GM18502 (cell line): ENCODE measurements around the gene ITK.
A peak's percentile ranks its signal among the peaks of the same experiment; 100 is the strongest.

Source experiments
- ATAC-seq: cut with Tn5 transposase; IDR thresholded peaks from one replicate; pipeline ENCODE4 v1.9.1; 2021; ENCODE audit warnings: mild to moderate bottlenecking; ENCODE audit not compliant: unreplicated experiment, poor library complexity

The ITK gene

DNA sequence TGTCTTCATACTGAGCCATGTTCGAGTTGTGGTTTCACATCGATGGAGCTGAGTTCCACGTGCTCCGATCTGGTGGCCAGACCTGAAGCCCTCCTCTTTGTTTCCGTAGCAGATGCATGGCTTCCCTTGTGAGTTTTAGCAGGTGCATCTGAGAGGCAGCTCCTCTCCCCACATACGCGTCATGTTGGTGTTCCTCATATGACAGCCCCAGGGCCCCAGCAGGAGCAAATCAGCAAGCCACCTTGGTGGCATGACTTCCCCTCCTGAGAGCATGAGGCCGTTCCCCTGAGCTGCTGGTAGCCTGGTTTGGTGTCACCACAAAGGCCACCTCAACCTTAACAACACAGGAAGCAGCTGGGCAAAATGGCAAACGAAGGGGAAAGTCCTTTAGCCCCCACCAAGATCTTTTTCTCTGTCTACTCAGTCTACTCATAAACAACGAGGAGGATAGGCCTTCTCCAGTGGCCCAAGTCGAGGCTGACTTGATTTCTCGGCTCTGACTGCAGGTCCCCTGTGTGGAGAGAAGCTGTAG is 91.2 kb downstream of the ITK start:
- ATAC-seq, result peak; percentile 85

DNA sequence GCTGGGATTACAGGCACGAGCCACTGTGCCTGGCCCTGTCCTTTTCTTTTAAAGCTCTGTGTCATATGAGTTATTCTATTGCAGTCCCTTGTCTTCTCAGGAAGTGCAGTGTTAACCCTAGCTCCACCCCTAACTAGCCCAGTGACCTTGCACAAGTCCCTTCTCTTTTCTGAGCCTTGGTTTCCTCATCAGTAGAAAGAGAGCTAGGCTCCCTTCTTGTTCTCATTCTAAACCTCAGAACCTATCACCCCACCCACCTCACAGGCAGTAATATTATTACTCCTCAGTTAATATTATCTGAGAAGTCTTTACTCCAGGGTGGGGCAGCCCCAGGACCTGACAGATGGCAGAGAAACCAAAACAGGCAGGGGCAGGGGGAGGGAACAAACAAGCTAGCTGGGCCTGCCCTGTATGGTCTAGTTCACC is 92.5 kb downstream of the ITK start:
- ATAC-seq, result peak; percentile 52

DNA sequence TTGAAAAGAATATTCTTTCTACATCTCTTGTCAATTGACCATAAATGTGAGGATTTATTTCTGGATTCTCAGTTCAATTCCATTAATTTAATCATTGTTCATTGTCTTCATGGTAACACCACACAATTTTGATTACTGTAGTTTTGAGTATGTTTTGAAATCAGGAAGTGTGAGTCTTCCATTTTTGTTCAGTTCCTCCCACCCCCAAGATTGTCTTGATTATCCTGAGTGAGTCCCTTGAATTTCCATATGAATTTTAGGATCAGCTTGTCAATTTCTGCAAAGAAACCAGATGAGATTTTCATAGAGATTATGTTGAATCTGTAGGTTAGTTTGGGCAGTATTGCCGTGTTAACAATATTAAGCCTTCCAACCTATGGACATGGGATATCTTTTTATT is 94.8 kb downstream of the ITK start:
- ATAC-seq, result no peak

DNA sequence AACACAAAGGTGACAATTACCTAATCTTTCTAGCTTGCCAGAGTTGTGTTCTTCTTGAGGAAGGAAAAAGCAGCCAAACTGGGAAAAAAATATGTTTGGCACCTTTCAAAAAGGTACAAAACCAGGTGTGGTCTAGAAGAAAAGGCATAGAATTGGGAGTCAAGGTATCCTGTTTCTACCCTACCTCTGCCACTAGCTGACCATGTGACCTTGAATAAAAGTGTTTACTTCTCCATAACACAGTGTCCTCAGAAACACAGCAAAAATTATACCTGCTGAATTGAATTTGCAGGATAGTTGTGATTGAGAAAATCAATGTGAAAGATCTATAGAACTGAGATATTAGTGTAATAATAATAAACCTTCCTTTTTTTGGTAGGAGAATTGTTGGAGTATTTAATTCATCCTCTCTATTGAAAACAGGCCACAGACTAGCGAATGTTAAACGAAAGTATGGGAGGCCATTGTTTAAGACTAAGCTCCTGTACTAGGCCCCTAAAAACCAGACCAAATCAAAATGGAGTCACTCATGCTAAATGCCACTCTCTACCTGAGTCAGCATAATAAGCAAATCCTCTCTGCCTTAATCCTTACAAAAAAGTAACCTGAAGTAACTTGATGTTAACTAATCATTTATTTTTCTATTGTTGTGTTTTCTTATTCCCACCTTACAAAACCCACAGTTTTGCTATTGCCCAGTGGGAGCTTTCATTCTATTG is 97.8 kb downstream of the ITK start:
- no peak for ATAC-seq

DNA sequence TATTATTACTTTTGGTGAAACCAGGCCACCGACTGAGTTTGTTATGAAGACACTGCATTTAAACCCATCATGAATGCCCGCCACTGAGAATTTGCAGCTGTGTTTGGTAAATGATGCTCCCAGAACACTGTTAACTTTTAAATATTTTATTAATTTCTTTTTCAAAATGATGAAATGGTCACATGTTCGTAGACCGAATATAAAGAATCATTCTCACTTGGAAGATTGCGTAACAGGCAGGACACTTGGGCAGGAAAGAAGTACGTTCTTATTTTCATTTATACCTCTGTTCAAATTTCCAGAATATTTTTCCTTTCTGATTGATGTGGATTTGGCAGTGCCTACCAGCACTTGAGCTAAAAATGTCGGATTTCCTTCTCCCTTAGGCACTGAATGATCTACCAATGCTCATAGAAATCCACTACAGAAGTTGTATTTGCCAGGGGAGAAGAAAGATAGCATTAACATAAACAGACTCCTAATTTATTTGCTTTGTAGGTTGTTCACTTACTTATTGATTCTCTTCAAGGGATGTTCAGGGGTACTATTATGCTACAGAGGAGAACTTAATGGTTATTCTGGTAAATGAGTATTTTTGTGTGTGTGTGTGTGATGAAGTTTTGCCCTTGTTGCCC is 99.1 kb downstream of the ITK start:
- no peak for ATAC-seq

DNA sequence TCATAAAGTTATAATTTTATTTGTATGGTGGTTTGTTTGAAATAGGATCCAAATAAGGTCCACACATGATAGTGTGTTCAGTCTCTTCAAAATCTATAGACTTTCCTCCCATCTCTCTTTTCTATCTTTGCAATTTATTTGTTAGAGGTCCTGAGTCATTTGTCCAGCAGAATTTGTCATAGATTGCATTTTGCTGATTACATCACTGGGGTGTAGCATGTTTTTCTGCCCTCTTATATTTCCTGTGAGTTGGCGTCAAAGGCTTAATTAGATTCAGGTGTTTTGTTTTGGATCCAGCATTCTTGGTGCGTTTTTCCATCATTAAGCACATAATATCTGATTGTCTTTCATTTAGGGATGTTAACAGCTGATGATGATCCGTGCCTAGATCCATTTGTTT is 100.3 kb downstream of the ITK start:
- ATAC-seq, result no peak

DNA sequence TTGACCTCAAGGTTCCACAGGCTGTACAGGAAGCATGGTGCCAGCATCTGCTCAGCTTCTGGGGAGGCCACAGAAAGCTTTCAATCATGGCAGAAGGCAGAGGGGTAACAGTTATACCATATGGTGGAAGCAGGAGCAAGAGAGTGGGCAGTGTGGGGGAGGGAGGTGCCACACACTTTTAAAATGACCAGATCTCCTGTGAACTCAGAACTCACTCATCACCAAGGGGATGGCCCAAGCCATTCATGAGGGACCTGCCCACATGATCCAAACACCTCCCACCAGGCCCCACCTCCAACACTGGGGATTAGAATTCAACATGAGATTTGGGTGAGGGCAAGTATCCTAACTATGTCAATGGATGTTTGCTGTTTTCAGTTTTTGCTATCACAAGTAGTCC is 101.5 kb downstream of the ITK start:
- no peak for ATAC-seq

DNA sequence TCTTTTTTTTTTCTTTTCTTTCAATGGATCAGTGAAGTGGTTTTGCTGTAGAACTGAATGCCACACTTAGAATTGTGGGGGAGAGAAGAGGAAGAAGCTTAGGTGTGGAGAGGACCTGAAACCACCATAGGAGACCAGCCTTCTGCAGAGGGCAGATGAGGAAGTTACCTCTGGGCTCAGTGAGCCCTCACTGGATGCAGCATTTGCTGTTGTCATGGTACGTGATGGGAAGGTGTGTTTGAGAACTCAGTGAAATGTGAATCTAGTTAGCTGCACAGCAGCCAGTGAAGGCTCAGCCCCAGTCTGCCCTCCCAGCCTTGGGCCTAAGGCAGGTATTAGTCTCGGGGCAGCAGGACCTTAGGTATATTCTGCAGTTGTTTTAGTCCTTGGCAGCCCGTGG is 102.8 kb downstream of the ITK start:
- peak; percentile 100 for ATAC-seq

DNA sequence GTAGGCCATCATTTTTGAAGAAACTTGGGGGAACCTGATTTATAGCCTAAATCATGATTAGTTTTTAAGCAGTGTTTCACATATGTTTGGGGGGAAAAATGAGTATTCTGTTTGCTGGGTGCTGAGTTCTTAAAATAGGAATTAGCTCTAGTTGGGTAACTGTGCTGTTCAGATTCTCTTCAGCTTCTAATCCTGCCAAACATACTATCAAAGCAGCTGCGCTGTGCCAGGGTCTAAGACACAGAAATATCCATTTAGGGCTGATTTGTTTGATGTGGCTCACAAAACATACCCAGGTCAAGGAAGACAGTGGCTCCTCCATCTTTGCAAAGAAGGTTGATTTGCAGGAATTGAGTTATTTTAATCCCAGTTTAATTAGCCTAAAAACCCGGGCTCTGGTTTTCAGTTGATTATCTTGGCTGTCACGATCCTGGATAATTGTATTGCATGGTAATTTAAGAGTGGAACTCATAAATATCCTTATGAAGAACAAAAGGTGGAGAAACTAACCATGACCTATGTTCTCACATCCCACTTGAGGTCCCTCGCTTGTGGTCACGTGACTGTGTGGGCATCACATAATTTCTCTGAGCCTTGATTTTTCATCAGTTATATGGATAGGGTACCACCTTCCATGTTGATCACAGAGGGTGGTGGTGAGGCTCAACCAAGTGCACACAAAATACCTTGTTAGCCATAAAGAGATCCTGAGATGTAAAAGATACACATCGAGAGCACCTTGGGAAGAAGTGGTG is 104.0 kb downstream of the ITK start:
- ATAC-seq, result no peak

DNA sequence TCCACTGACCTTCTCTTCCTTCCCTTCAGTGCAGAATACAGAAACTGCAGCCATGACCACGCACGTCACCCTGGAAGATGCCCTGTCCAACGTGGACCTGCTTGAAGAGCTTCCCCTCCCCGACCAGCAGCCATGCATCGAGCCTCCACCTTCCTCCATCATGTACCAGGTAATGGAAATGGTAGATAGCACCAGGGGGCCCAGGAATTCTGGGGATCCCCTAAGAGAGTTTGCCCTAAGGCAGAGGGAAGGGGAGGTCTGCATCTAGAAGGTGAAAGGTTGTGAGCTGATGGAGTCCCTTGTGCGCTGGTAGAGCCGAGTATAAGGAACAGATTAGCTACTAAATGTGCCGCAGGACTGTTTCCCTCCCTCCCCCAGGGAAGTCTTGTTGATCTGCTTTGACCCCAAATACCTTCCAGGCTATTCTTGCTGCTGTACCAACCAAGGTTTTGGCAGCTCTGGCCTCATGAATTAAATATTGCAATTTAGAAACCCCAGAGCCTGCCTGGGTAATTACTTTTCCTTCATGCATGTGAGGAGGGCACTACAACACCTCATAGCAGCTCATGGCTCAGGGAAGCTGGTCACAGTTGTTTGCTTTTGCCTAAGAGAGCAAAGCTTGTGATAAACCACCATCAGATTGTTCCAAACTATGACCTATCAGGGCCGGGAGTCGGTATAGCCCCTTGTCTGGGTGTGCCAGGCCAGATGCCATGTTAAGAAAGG is 104.8 kb downstream of the ITK start:
- ATAC-seq, result no peak

DNA sequence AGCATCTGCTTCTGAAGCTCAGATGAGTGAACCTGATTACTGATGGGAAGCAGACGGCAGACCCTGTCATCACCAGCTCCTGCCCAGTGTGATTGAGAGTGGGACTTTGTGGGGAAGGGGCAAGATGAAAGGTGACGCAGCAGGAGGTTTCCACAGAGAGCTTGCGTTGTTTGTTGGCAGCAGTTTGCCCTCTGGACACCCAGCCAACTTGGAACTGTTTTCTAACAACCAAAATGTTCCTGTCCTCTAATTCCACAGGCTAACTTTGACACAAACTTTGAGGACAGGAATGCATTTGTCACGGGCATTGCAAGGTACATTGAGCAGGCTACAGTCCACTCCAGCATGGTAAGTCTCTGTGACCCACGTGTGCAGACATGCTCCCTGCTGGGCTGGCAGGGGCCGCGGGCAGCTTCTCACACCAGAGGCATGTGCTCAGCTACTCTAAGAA is 106.1 kb downstream of the ITK start:
- no peak for ATAC-seq

DNA sequence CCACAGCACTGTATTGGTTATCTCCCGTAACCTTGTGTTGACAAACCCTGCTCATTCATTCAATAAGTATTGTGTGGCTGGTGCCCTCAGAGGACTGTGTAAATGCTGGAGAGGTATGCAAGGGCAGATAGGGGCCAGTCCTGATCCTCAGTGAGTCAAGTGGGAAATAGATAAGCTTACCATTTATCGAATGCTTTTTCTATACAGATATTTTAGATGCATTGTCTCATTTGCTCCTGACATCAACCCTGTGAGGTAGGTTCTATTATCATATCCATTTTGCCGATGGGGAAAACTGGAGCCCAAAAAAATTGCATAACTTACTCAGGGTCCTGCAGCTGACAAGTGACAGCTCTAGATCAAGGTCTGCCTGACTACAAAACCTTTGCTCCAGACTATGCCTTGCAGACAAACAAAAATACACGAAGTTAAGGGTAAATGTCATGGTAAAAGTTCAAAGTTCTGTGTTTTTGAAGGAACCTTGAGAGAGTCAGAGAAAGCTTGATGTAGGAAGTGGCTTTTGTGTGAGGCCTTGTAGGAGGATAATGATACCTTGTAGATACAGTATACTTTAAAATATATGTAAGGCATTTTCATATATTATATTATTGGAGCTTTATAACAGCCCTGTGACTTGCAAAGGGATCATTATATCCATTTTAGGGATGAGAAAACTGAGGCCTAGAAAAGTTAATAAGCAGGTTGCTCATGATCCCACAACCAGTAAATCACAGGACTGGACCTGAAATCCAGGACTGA is 107.9 kb downstream of the ITK start:
- no peak for ATAC-seq

DNA sequence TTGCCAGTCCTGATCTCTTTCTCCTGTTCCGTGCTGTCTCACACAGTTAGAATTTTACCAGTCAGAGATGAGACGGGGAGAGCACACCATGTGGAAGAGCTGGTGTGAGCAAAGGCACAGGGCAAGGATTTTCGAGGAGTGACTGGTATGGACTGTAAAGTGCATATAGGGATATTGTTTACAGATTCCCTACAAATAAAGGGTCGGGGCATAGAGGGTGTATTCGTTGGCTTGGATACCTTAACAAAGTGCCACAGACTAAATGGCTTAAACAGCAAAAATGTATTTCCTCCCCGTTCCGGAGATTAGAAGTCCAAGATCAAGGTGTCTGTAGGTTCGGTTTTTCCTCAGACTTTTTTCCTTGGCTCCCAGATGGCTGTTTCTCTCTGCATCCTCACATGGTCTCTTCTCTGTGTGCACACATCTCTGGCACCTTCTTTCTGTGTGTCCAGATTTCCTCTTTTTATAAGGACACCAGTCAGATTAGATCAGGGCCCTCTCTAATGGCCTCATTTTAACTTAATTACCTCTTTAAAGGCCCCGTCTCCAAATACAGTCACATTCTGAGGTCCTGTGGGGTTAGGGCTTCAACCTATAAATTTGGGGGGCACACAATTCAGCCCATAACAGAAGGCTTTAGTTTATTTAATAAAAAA is 108.7 kb downstream of the ITK start:
- ATAC-seq, result no peak

DNA sequence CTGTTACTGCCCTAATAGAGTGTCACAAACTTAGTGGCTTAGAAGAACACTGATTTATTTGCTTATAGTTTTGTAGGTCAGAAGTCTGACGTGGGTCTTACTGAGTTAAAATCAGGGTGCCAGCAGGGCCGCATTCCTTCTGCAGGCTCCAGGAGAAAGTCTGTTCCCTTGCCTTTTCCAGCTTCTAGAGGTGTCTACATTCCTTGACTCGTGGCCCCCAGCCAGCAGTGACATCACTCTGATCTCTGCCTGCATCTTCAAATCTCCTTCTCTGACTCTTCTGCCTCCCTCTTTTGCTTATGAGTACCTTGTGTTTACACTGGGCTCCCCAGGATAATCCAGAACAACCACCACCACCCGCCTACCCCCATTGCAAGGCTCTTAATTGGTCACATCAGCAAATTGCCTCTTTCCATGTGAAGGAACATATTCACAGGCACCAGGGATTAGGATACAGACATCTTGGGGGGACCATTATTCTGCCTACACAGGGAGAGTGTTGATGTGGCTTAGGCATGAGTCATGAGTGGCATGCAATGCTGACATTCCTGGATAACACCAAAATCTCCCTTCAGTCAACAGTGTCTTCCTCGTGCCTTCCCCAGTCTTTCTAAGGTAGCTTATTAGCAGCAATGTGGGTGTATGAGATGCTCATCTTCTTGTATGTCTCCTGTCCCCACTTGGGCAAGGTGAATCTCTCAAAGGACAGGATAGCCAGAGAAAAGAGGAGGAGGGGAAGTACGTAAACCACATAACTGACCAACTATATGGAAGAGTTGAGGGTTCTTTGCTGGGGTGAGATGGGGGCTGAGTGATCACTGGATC is 109.7 kb downstream of the ITK start:
- no peak for ATAC-seq

DNA sequence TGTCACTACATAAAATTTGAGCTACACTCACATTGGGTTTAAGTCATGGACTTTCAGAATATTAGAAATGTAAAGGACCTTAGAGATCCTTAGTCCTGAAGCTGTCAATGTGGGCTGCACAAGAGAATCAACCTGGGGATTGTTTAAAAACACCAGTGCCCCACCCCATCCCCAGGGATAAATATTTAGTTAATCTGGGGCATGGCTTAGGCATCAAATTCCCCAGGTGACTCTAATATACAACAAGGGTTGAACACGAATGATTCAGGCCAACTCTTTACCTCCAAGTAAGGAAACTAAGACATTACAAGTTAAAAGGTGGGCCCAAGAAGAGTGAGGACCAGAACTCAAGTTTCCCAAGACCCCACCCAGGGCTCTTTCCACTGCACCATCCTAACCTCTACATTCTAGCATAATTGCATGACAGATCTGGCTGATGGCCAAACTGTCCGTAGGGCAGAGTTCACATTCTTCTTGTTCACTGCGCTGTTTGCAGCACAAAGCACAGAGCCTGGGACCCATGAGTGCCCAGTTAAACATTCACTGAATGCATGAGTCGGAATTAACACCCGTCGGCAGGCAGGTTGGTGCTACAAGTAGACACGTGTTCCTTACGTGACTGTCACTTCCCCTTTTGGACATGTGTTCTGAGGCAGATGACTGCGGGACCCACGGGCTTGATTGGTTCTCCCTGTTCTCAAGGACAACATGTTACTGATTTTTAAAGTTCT is 110.5 kb downstream of the ITK start:
- peak; percentile 86 for ATAC-seq

DNA sequence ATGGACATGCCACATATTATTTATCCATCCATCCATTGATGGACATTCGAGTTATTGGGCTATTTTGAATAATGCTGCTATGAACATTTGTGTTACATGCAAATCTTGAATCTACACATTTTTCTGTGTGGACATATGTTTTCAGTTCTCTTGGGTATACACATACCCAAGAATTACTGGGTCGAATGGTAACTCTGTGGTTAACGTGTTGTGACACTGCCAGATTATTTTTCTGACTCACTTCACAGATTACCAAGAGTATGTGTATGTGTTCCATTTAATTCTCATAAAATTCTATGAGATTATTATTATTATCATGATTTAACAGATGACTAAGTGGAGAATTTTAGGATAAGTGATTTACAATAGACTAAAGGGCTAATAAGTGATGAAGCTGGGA is 112.0 kb downstream of the ITK start:
- no peak for ATAC-seq

DNA sequence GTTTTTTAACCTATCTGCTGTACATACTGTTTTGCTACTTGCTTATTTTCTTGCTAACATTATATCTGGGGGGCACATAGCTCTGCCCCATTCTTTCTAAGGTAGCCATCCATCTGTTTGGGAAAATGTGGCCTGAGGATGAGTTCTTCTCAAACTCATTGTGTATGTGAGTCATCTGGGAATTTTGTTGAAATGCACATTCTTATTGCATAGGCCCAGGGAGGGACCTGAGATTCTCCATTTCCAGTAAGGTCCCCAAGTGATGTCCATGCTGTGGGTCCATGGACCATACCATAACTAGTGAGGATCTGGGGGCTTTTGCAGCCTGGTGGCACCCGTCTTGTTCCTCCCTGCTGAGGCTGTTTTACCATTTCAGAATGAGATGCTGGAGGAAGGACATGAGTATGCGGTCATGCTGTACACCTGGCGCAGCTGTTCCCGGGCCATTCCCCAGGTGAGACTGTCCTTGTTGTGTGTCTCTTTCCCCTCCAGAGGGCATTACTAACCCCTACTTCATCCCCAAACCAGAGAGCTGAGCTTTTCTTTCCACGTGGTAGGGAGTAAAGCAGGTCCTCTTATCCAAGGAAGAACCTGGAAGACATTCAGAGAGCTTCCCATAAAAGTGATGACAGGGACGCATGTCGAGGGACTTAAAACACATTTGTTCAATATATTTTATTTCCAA is 113.9 kb downstream of the ITK start:
- ATAC-seq, result no peak
